ENCODE measurements around the gene APOL3. TPM values are rescaled to one million over a fixed set of nuclear protein-coding genes. Genes with fewer than 3 reads are reported as not detected.
"Not testable (repeated sequence)": the region's sequence is repeated elsewhere in the genome, so short reads cannot be mapped to it uniquely, and the experiment has no call there.

The APOL3 gene
- total RNA-seq, 1 donor from 2014 or later: 1.6 TPM

GRCh38 chr22:36162127-36163034 lies 1.8 kb upstream of the APOL3 start:
- DNase-seq (ENCODE audit: low spot score in 2 of 2) (no peak), FAIRE-seq (no peak)

- DNase-seq (ENCODE audit: low spot score in 2 of 2); FAIRE-seq: not testable (repeated sequence)
Observed at GRCh38 chr22:36161793-36162126, 1.2 kb upstream of the APOL3 start.

GRCh38 chr22:36156515-36157419 lies 3.8 kb downstream of the APOL3 start:
- DNase-seq (ENCODE audit: low spot score in 2 of 2) (peak; percentile 12 to 58), FAIRE-seq (no peak)

- FAIRE-seq (no peak), DNase-seq (ENCODE audit: low spot score in 2 of 2) (no peak)
Observed at GRCh38 chr22:36156119-36156514, 4.4 kb downstream of the APOL3 start.

GRCh38 chr22:36155702-36156101 lies 4.9 kb downstream of the APOL3 start:
- no peak for DNase-seq (ENCODE audit: low spot score in 2 of 2)
- no peak for FAIRE-seq

GRCh38 chr22:36154423-36154945 lies 6.1 kb downstream of the APOL3 start:
- DNase-seq (ENCODE audit: low spot score in 2 of 2): no peak
- no peak for FAIRE-seq

- DNase-seq (ENCODE audit: low spot score in 2 of 2) (no peak), FAIRE-seq (no peak)
Observed at GRCh38 chr22:36153501-36154422, 6.8 kb downstream of the APOL3 start.

- DNase-seq (ENCODE audit: low spot score in 2 of 2); FAIRE-seq: not testable (repeated sequence)
Observed at GRCh38 chr22:36152821-36153220, 7.7 kb downstream of the APOL3 start.

GRCh38 chr22:36152088-36152487 lies 8.5 kb downstream of the APOL3 start:
- FAIRE-seq (no peak), DNase-seq (ENCODE audit: low spot score in 2 of 2) (no peak)

GRCh38 chr22:36151006-36151595 lies 9.5 kb downstream of the APOL3 start:
- FAIRE-seq: no peak

GRCh38 chr22:36149441-36149840 lies 11.1 kb downstream of the APOL3 start:
- DNase-seq (ENCODE audit: low spot score in 2 of 2) (no peak), FAIRE-seq (no peak)

More at GRCh38 chr22:36151006-36151595, 9.5 kb downstream of the APOL3 start:
- no peak for DNase-seq (ENCODE audit: low spot score in 2 of 2)

- FAIRE-seq: no peak
Observed at GRCh38 chr22:36148411-36148810, 12.1 kb downstream of the APOL3 start.

GRCh38 chr22:36147196-36147791 lies 13.3 kb downstream of the APOL3 start:
- FAIRE-seq (no peak), DNase-seq (ENCODE audit: low spot score in 2 of 2) (no peak)

More at GRCh38 chr22:36148411-36148810, 12.1 kb downstream of the APOL3 start:
- DNase-seq (ENCODE audit: low spot score in 2 of 2): no peak

- FAIRE-seq (no peak), DNase-seq (ENCODE audit: low spot score in 2 of 2) (no peak)
Observed at GRCh38 chr22:36145881-36146280, 14.7 kb downstream of the APOL3 start.

GRCh38 chr22:36144886-36145541 lies 15.5 kb downstream of the APOL3 start:
- peak; percentile 61 for FAIRE-seq
- peak in 1 of 2 donors; percentile 61 for DNase-seq (ENCODE audit: low spot score in 2 of 2)

GRCh38 chr22:36143956-36144355 lies 16.6 kb downstream of the APOL3 start:
- no peak for DNase-seq (ENCODE audit: low spot score in 2 of 2)
- no peak for FAIRE-seq

- FAIRE-seq: no peak
- no peak for DNase-seq (ENCODE audit: low spot score in 2 of 2)
Observed at GRCh38 chr22:36143066-36143815, 17.3 kb downstream of the APOL3 start.

GRCh38 chr22:36141481-36141880 lies 19.1 kb downstream of the APOL3 start:
- FAIRE-seq (no peak), DNase-seq (ENCODE audit: low spot score in 2 of 2) (no peak)
